Left lung (tissue), 10 donors: ENCODE results near the gene TMEM184B. TPM values are rescaled to one million over a fixed set of nuclear protein-coding genes. Genes with fewer than 3 reads are reported as not detected.
A peak's percentile ranks its signal among the peaks of the same experiment; 100 is the strongest.

Experiments used
- ATAC-seq: fragments of 200-7000 bp; cut with Tn5 transposase; one replicate; pipeline ENCODE4 v1.9.1; 2020; ENCODE audit warnings: moderate library complexity
- DNase-seq, 4 donors: peaks; one replicate each; pipeline ENCODE4 v3.0.0-alpha.2; 2013 to 2020
- H3K27ac ChIP-seq, 2 donors: fragments of 200-600 bp; sonication (generic) in 1 of 2; one replicate each; pipeline versions ENCODE4 v1.5.0 to v1.8.0; 2020 to 2021
- H3K27me3 ChIP-seq, 2 donors: fragments of 200-600 bp; sonication (generic) in 1 of 2; one replicate each; pipeline versions ENCODE4 v1.5.0 to v1.8.0; 2020 to 2021
- H3K36me3 ChIP-seq, 2 donors: fragments of 200-600 bp; sonication (generic) in 1 of 2; one replicate each; pipeline versions ENCODE4 v1.5.0 to v1.8.0; 2020 to 2021
- H3K4me1 ChIP-seq, 2 donors: fragments of 200-600 bp; one replicate each; pipeline ENCODE4 v1.8.0; 2021
- H3K4me3 ChIP-seq, 2 donors: fragments of 200-600 bp; sonication (generic) in 1 of 2; one replicate each; pipeline versions ENCODE4 v1.5.0 to v1.8.0; 2020 to 2021; ENCODE audit warnings: mild to moderate bottlenecking in 1 of 2
- H3K9me3 ChIP-seq, 2 donors: fragments of 200-600 bp; sonication (generic) in 1 of 2; one replicate each; pipeline versions ENCODE4 v1.5.0 to v1.8.0; 2020 to 2021
- CTCF ChIP-seq, 2 donors: fragments of 200-600 bp; sonication (generic) in 1 of 2; IDR thresholded peaks; one replicate each; pipeline versions ENCODE4 v1.5.0 to v1.8.0; 2021; ENCODE audit warnings: antibody characterized with exemption in 2 of 2
- intact Hi-C, 2 donors: fragments of 100-400 bp; cut with DNase I; formaldehyde crosslinking; loops; one replicate each; pipeline versions ENCODE4 v1.11.2 to v1.14.2; 2022
- polyA plus RNA-seq, 6 donors: library from polyadenylated mRNA; unstranded; fragments of 120-200 nt; gene quantifications; one replicate each; pipeline ENCODE4 v1.2.1, GENCODE V29; 2013; ENCODE audit not compliant: insufficient read length in 6 of 6
- total RNA-seq, 2 donors: library from RNA; stranded (reverse); fragmentation: NEBNext Ultra II Directional; extraction: Animal tissue kit (Norgen Biotek cat#: 25700); gene quantifications; one replicate each; pipeline ENCODE4 v1.2.1, GENCODE V29; 2021
- donor health status: DM: no; HTN: yes; CAD: no.
- donor health status: DM: no; HTN: no; CAD: no.

The TMEM184B gene
- total and polyA plus RNA-seq, 8 donors: 33.7 to 98.3 (median 39.8) TPM

GRCh38 chr22:38190581-38190980, 82.2 kb downstream of the TMEM184B start:
- H3K27ac ChIP-seq: no peak overlapping the region
- no peak for TF ChIP-seq CTCF (IDR thresholded peaks at IDR 0.05)
- H3K27me3 ChIP-seq: no peaks in the 10 kb centered on the region
- no peak overlapping the region for H3K4me3 ChIP-seq
- H3K9me3 ChIP-seq: no peaks in the 10 kb centered on the region
- H3K36me3 ChIP-seq: no peaks in the 10 kb centered on the region
- DNase-seq: no peak
- peaks cover 0 to 39% of the 10 kb centered on the region in 2 donors for H3K4me1 ChIP-seq
- ATAC-seq: no peak
- intact Hi-C loops: no loop called here

GRCh38 chr22:38189104-38189503, 83.7 kb downstream of the TMEM184B start:
- Histone ChIP-seq H3K27me3 (no peaks in the 10 kb centered on the region), H3K9me3 (no peaks in the 10 kb centered on the region), H3K36me3 (no peaks in the 10 kb centered on the region), H3K4me3 (no peak overlapping the region), H3K4me1 (peaks cover 0 to 33% of the 10 kb centered on the region in 2 donors), H3K27ac (no peak overlapping the region)
- DNase-seq (no peak), ATAC-seq (no peak)
- intact Hi-C loops: no loop called here
- no peak for TF ChIP-seq CTCF (IDR thresholded peaks at IDR 0.05)

- TF ChIP-seq CTCF (IDR thresholded peaks at IDR 0.05): no peak
- no peaks in the 10 kb centered on the region for H3K36me3 ChIP-seq
- peaks cover 0 to 19% of the 10 kb centered on the region in 2 donors for H3K4me1 ChIP-seq
- intact Hi-C loops: no loop called here
- DNase-seq (no peak), ATAC-seq (peak; percentile 66)
- H3K27ac ChIP-seq: peak overlapping the region; percentile 15 to 24
- no peaks in the 10 kb centered on the region for H3K9me3 ChIP-seq
- H3K27me3 ChIP-seq: no peaks in the 10 kb centered on the region
- no peak overlapping the region for H3K4me3 ChIP-seq
Measured at GRCh38 chr22:38187413-38188212, 85.2 kb downstream of the TMEM184B start.

- TF ChIP-seq CTCF (IDR thresholded peaks at IDR 0.05): no peak
- DNase-seq (no peak), ATAC-seq (no peak)
- intact Hi-C loops: no loop called here
- peak overlapping the region; percentile 11 to 15 for H3K27ac ChIP-seq
- H3K4me3 ChIP-seq: no peak overlapping the region
- H3K36me3 ChIP-seq: no peaks in the 10 kb centered on the region
- H3K27me3 ChIP-seq: no peaks in the 10 kb centered on the region
- peaks cover 0 to 19% of the 10 kb centered on the region in 2 donors for H3K4me1 ChIP-seq
- H3K9me3 ChIP-seq: no peaks in the 10 kb centered on the region
Measured at GRCh38 chr22:38186429-38186828, 86.4 kb downstream of the TMEM184B start.

- H3K36me3 ChIP-seq: no peaks in the 10 kb centered on the region
Measured at GRCh38 chr22:38184788-38185187, 88.0 kb downstream of the TMEM184B start.

More at GRCh38 chr22:38184788-38185187, 88.0 kb downstream of the TMEM184B start:
- no peaks in the 10 kb centered on the region for H3K27me3 ChIP-seq
- H3K4me1 ChIP-seq: peaks cover 12 to 35% of the 10 kb centered on the region in 2 donors
- intact Hi-C loops: no loop called here
- H3K9me3 ChIP-seq: no peaks in the 10 kb centered on the region
- H3K4me3 ChIP-seq: no peak overlapping the region
- DNase-seq (no peak), ATAC-seq (no peak)
- no peak overlapping the region for H3K27ac ChIP-seq
- TF ChIP-seq CTCF (IDR thresholded peaks at IDR 0.05): no peak
